Adrenal gland (tissue), 5 donors: ENCODE results near the gene MAPK7.

Experiments used
- POLR2A ChIP-seq, 2 donors: fragments of 450-650 bp; IDR thresholded peaks; one replicate each; pipeline ENCODE4 v1.6.1; 2017; ENCODE audit warnings: antibody characterized with exemption in 2 of 2, mild to moderate bottlenecking in 2 of 2, moderate library complexity in 1 of 2
- TF ChIP-seq, protein P1 (sequence below), 6 experiments: fragments of 450-650 bp in 4 of 6; fragments of 200-600 bp in 2 of 6; sonication (generic) in 1 of 6; IDR thresholded peaks; 1 replicate in 5 of 6; 2 replicates in 1 of 6; pipeline versions ENCODE4 v1.5.1 to v1.8.0; 2016 to 2021; ENCODE audit warnings: antibody characterized with exemption in 6 of 6, mild to moderate bottlenecking in 2 of 6, moderate library complexity in 1 of 6
- donor health status: DM: no; HTN: no; CAD: no.

DNA sequence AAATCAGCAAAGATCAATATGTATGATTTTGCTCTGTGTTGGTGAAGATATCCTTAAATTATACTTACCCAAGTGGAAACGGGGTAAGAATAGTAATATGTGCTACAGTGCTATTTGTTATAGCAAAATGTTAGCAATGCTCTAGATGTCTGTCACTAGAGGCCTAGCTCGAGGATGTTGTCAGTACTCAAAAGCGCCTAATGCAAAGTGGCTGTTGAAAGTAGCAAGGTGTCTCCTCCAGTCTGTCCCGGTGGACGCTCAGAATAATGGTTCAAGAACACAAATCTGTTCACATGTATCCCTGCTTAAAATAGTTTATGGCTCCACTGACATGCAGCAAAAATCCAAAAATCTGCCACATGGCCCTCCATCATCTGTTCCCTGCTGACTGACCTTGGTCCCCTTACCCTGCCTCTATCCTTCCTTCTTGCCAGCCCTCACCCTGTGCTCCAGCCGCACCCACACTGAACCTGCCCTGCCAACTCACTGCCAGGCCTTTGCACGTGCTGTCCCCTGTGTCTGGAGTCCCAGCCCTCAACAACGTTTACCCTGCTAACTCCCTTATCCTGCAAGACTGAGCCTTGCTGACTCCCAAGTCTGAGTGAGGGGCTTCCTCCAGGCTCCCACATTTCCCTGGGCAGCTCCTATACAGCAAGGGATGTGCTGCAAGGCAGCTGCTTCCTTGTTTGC, 23.2 kb downstream of the MAPK7 start:
- TF ChIP-seq, protein P1, sequence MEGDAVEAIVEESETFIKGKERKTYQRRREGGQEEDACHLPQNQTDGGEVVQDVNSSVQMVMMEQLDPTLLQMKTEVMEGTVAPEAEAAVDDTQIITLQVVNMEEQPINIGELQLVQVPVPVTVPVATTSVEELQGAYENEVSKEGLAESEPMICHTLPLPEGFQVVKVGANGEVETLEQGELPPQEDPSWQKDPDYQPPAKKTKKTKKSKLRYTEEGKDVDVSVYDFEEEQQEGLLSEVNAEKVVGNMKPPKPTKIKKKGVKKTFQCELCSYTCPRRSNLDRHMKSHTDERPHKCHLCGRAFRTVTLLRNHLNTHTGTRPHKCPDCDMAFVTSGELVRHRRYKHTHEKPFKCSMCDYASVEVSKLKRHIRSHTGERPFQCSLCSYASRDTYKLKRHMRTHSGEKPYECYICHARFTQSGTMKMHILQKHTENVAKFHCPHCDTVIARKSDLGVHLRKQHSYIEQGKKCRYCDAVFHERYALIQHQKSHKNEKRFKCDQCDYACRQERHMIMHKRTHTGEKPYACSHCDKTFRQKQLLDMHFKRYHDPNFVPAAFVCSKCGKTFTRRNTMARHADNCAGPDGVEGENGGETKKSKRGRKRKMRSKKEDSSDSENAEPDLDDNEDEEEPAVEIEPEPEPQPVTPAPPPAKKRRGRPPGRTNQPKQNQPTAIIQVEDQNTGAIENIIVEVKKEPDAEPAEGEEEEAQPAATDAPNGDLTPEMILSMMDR (IDR thresholded peaks at IDR 0.05) = no peak
- TF ChIP-seq POLR2A (IDR thresholded peaks at IDR 0.05) = no peak
